Measurements from ENCODE around the gene FERMT1.

The FERMT1 gene

DNA sequence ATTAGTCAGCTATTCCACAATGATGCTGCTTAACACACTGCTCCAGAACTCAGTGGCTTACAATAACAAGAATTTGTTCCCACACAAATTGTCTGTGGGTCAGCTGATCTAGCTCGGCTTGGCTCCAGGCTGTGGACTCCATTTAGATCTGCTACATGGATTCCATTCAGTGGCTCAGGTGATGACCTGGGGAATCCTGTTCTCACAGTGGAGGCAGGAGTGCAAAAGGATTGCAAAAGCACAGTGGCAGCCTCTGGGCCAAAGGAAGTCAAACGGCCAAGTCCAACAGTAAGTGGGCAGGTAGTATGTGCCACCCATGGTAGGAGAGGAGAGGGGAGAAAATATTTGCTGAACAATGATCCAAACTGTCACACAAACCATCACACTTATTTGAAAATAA is 53.2 kb downstream of the FERMT1 start:
- Histone ChIP-seq H3K4me2 (ENCODE audit: low read length, poor library complexity, severe bottlenecking) (no peak overlapping the region), H3K27ac (ENCODE audit: low read length, poor library complexity, severe bottlenecking) (no peak overlapping the region), H3K36me3 (ENCODE audit: control insufficient read depth in 1 of 2, insufficient read depth in 2 of 2, low read depth in 1 of 2, low read length in 2 of 2) (peaks cover 0 to 24% of the 10 kb centered on the region in 2 experiments), H2BK5ac (ENCODE audit: low read depth, low read length, poor library complexity, severe bottlenecking) (no peak overlapping the region), H3K27me3 (ENCODE audit: control insufficient read depth in 1 of 2, insufficient read depth in 1 of 2, low read length in 2 of 2) (no peaks in the 10 kb centered on the region), H2AK5ac (ENCODE audit: low read length, severe bottlenecking) (no peak overlapping the region), H2BK12ac (ENCODE audit: low read length in 2 of 2) (no peak overlapping the region), H2BK120ac (ENCODE audit: low read depth, low read length) (no peak overlapping the region), H3K23ac (ENCODE audit: low read length in 2 of 2) (no peak overlapping the region), H3K4me1 (ENCODE audit: control insufficient read depth, insufficient read depth, low read depth, low read length) (no peaks in the 10 kb centered on the region), H3K4me3 (ENCODE audit: insufficient read depth in 1 of 2, low read depth in 1 of 2, low read length in 2 of 2) (no peak overlapping the region), H4K91ac (ENCODE audit: low read length) (no peak overlapping the region), H3K14ac (ENCODE audit: low read length in 2 of 2) (no peak overlapping the region), H3K18ac (ENCODE audit: low read depth in 1 of 2, low read length in 2 of 2) (no peak overlapping the region), H2BK15ac (ENCODE audit: low read depth, poor library complexity, severe bottlenecking) (no peak overlapping the region), H2AFZ (ENCODE audit: low read depth, low read length) (no peak overlapping the region), H3K79me1 (replicated peaks; ENCODE audit: low read length, poor library complexity, severe bottlenecking) (no peaks in the 10 kb centered on the region), H3K9me3 (ENCODE audit: control insufficient read depth, low read length) (no peaks in the 10 kb centered on the region), H4K8ac (ENCODE audit: low read length) (no peak overlapping the region), H3K4ac (ENCODE audit: low read depth in 1 of 2, low read length in 2 of 2) (no peak overlapping the region), H3K9ac (ENCODE audit: low read length) (no peak overlapping the region)
- no peak for DNase-seq
- 87% methylated on average over 2 of the region's 2 CpGs for WGBS

DNA sequence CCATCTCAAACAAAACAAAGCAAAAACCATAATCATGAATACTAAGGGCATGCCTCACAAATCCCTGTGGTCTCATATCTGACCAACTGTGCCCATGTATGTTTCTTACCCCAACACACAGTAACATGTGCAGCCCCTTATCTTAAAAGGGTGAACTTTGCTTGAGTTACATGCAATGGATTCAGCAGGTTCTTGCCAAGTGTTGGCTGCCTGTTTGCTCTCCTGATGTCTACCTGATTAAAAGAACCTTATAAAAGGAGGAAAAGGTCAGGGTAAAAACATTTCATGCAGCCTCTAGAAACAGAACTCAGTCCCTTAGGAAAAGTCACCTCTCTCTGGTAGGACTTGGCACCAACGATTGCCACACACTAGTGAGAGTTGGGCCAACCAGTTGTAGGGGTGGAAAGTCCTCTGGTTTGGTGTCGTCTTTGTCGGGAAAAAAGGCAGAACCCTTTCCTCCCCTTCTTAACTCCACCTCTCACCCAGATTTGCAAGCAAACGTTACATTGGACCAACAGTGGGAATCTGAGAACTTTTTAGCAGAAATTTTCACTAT is 55.0 kb downstream of the FERMT1 start:
- H3K4me1 ChIP-seq (ENCODE audit: control insufficient read depth, insufficient read depth, low read depth, low read length) = no peaks in the 10 kb centered on the region
- no peak overlapping the region for H2AFZ ChIP-seq (ENCODE audit: low read depth, low read length)
- no peak overlapping the region for H3K4me3 ChIP-seq (ENCODE audit: insufficient read depth in 1 of 2, low read depth in 1 of 2, low read length in 2 of 2)
- no peaks in the 10 kb centered on the region for H3K9me3 ChIP-seq (ENCODE audit: control insufficient read depth, low read length)
- 93% methylated on average over 4 of the region's 4 CpGs for WGBS
- H3K14ac ChIP-seq (ENCODE audit: low read length in 2 of 2) = no peak overlapping the region
- H2BK5ac ChIP-seq (ENCODE audit: low read depth, low read length, poor library complexity, severe bottlenecking) = no peak overlapping the region
- no peak overlapping the region for H4K91ac ChIP-seq (ENCODE audit: low read length)
- no peaks in the 10 kb centered on the region for H3K79me1 ChIP-seq (replicated peaks; ENCODE audit: low read length, poor library complexity, severe bottlenecking)
- no peak overlapping the region for H3K23ac ChIP-seq (ENCODE audit: low read length in 2 of 2)
- no peak overlapping the region for H3K18ac ChIP-seq (ENCODE audit: low read depth in 1 of 2, low read length in 2 of 2)
- no peak overlapping the region for H3K4me2 ChIP-seq (ENCODE audit: low read length, poor library complexity, severe bottlenecking)
- H3K27ac ChIP-seq (ENCODE audit: low read length, poor library complexity, severe bottlenecking) = no peak overlapping the region
- H3K27me3 ChIP-seq (ENCODE audit: control insufficient read depth in 1 of 2, insufficient read depth in 1 of 2, low read length in 2 of 2) = no peaks in the 10 kb centered on the region
- H3K36me3 ChIP-seq (ENCODE audit: control insufficient read depth in 1 of 2, insufficient read depth in 2 of 2, low read depth in 1 of 2, low read length in 2 of 2) = peaks cover 0 to 9% of the 10 kb centered on the region in 2 experiments
- no peak overlapping the region for H3K4ac ChIP-seq (ENCODE audit: low read depth in 1 of 2, low read length in 2 of 2)
- H2BK15ac ChIP-seq (ENCODE audit: low read depth, poor library complexity, severe bottlenecking) = no peak overlapping the region
- no peak overlapping the region for H2BK120ac ChIP-seq (ENCODE audit: low read depth, low read length)
- no peak overlapping the region for H4K8ac ChIP-seq (ENCODE audit: low read length)
- no peak for DNase-seq
- H2AK5ac ChIP-seq (ENCODE audit: low read length, severe bottlenecking) = no peak overlapping the region
- H3K9ac ChIP-seq (ENCODE audit: low read length) = no peak overlapping the region
- H2BK12ac ChIP-seq (ENCODE audit: low read length in 2 of 2) = no peak overlapping the region

DNA sequence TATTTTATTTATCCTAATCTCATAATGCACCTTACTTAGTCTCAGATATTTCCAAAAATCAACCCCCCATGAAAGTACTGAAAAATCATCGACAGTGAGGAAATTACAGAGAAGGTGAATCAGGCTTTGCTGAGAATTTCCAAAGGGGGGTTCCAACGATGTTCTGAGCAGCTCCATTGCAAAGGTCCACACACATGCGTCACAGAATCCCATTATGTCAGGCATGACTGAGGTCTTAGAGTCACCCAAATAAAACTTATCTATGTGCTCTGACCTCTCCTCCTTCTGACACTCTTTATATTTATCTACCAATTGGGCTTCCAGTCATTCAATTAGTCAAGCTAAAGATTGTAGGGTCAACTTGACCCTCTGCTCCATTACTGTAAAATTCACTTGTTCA is 56.2 kb downstream of the FERMT1 start:
- Histone ChIP-seq H2AFZ (ENCODE audit: low read depth, low read length) (no peak overlapping the region), H2BK15ac (ENCODE audit: low read depth, poor library complexity, severe bottlenecking) (no peak overlapping the region), H3K23ac (ENCODE audit: low read length in 2 of 2) (no peak overlapping the region), H3K4me3 (ENCODE audit: insufficient read depth in 1 of 2, low read depth in 1 of 2, low read length in 2 of 2) (no peak overlapping the region), H3K27me3 (ENCODE audit: control insufficient read depth in 1 of 2, insufficient read depth in 1 of 2, low read length in 2 of 2) (no peaks in the 10 kb centered on the region), H3K79me1 (replicated peaks; ENCODE audit: low read length, poor library complexity, severe bottlenecking) (no peaks in the 10 kb centered on the region), H4K91ac (ENCODE audit: low read length) (no peak overlapping the region), H2BK120ac (ENCODE audit: low read depth, low read length) (no peak overlapping the region), H3K14ac (ENCODE audit: low read length in 2 of 2) (no peak overlapping the region), H4K8ac (ENCODE audit: low read length) (no peak overlapping the region), H3K9me3 (ENCODE audit: control insufficient read depth, low read length) (no peaks in the 10 kb centered on the region), H3K4me1 (ENCODE audit: control insufficient read depth, insufficient read depth, low read depth, low read length) (no peaks in the 10 kb centered on the region), H3K36me3 (ENCODE audit: control insufficient read depth in 1 of 2, insufficient read depth in 2 of 2, low read depth in 1 of 2, low read length in 2 of 2) (peaks cover 0 to 3% of the 10 kb centered on the region in 2 experiments), H3K9ac (ENCODE audit: low read length) (no peak overlapping the region), H3K18ac (ENCODE audit: low read depth in 1 of 2, low read length in 2 of 2) (no peak overlapping the region), H3K4ac (ENCODE audit: low read depth in 1 of 2, low read length in 2 of 2) (no peak overlapping the region), H2AK5ac (ENCODE audit: low read length, severe bottlenecking) (no peak overlapping the region), H3K4me2 (ENCODE audit: low read length, poor library complexity, severe bottlenecking) (no peak overlapping the region), H3K27ac (ENCODE audit: low read length, poor library complexity, severe bottlenecking) (no peak overlapping the region), H2BK5ac (ENCODE audit: low read depth, low read length, poor library complexity, severe bottlenecking) (no peak overlapping the region), H2BK12ac (ENCODE audit: low read length in 2 of 2) (no peak overlapping the region)
- WGBS = 91% methylated on average over 3 of the region's 3 CpGs
- no peak for DNase-seq

DNA sequence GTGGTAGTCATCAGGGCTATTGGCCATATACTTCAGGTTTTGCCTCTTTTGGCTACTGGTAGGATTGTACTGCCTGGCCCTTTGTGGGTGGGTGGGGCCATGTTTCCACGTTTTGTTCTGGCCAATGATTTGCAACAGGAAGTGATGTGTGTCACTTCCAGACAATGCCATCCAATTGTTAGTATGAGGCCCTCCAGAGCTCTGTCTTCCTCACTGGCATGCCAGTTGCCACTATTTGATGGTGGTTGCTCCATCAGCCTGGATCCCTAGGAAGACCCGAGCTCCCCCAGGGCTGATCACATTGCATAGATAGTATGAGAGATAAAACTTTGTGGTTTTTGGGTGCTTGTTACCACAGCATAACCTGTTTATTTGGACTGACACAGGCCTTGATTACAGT is 61.3 kb downstream of the FERMT1 start:
- H3K4ac ChIP-seq (ENCODE audit: low read depth in 1 of 2, low read length in 2 of 2) = no peak overlapping the region
- H2BK120ac ChIP-seq (ENCODE audit: low read depth, low read length) = no peak overlapping the region
- no peak overlapping the region for H4K91ac ChIP-seq (ENCODE audit: low read length)
- 70% methylated on average over 2 of the region's 2 CpGs for WGBS
- no peak overlapping the region for H2AK5ac ChIP-seq (ENCODE audit: low read length, severe bottlenecking)
- H3K14ac ChIP-seq (ENCODE audit: low read length in 2 of 2) = no peak overlapping the region
- H3K4me3 ChIP-seq (ENCODE audit: insufficient read depth in 1 of 2, low read depth in 1 of 2, low read length in 2 of 2) = no peak overlapping the region
- no peak overlapping the region for H2BK15ac ChIP-seq (ENCODE audit: low read depth, poor library complexity, severe bottlenecking)
- no peak overlapping the region for H4K8ac ChIP-seq (ENCODE audit: low read length)
- no peak for DNase-seq
- H2AFZ ChIP-seq (ENCODE audit: low read depth, low read length) = no peak overlapping the region
- no peak overlapping the region for H2BK5ac ChIP-seq (ENCODE audit: low read depth, low read length, poor library complexity, severe bottlenecking)
- H3K9me3 ChIP-seq (ENCODE audit: control insufficient read depth, low read length) = no peaks in the 10 kb centered on the region
- peaks cover 0 to 24% of the 10 kb centered on the region in 2 experiments for H3K27me3 ChIP-seq (ENCODE audit: control insufficient read depth in 1 of 2, insufficient read depth in 1 of 2, low read length in 2 of 2)
- no peak overlapping the region for H2BK12ac ChIP-seq (ENCODE audit: low read length in 2 of 2)
- H3K27ac ChIP-seq (ENCODE audit: low read length, poor library complexity, severe bottlenecking) = no peak overlapping the region
- no peaks in the 10 kb centered on the region for H3K79me1 ChIP-seq (replicated peaks; ENCODE audit: low read length, poor library complexity, severe bottlenecking)
- H3K36me3 ChIP-seq (ENCODE audit: control insufficient read depth in 1 of 2, insufficient read depth in 2 of 2, low read depth in 1 of 2, low read length in 2 of 2) = no peaks in the 10 kb centered on the region
- H3K4me1 ChIP-seq (ENCODE audit: control insufficient read depth, insufficient read depth, low read depth, low read length) = peaks cover 2% of the 10 kb centered on the region
- no peak overlapping the region for H3K9ac ChIP-seq (ENCODE audit: low read length)
- H3K23ac ChIP-seq (ENCODE audit: low read length in 2 of 2) = no peak overlapping the region
- H3K4me2 ChIP-seq (ENCODE audit: low read length, poor library complexity, severe bottlenecking) = no peak overlapping the region
- H3K18ac ChIP-seq (ENCODE audit: low read depth in 1 of 2, low read length in 2 of 2) = no peak overlapping the region
